HUES6 (cell line): ENCODE measurements around the gene EPB41L3.
"Not testable (repeated sequence)": the region's sequence is repeated elsewhere in the genome, so short reads cannot be mapped to it uniquely, and the experiment has no call there.

Experiments
- H3K27ac ChIP-seq: 2 replicates; pipeline ENCODE4 v1.7.0; 2013; ENCODE audit warnings: low read depth, mild to moderate bottlenecking, low read length, inconsistent platforms
- H3K27me3 ChIP-seq: 2 replicates; pipeline ENCODE4 v1.6.1; 2013; ENCODE audit warnings: low read length; ENCODE audit not compliant: control insufficient read depth, insufficient read depth
- H3K36me3 ChIP-seq: 2 replicates; pipeline ENCODE4 v1.6.1; 2013; ENCODE audit warnings: low read length; ENCODE audit not compliant: control insufficient read depth, insufficient read depth
- H3K4me1 ChIP-seq: 2 replicates; pipeline ENCODE4 v1.6.1; 2013; ENCODE audit warnings: low read length; ENCODE audit not compliant: control insufficient read depth, insufficient read depth
- H3K4me3 ChIP-seq: 2 replicates; pipeline ENCODE4 v1.5.1; 2013; ENCODE audit warnings: low read depth, low read length
- H3K9ac ChIP-seq: one replicate; pipeline ENCODE4 v1.6.1; 2013; ENCODE audit warnings: mild to moderate bottlenecking, low read length
- H3K9me3 ChIP-seq: 2 replicates; pipeline ENCODE4 v1.6.1; 2013; ENCODE audit warnings: low read depth, low read length; ENCODE audit not compliant: control insufficient read depth, insufficient read depth

The EPB41L3 gene

GRCh38 chr18:5543773-5544389, at the start of gene EPB41L3:
TSS of gene EPB41L3 (minus strand) at chr18:5543997. CDS start at chr18:5489183, 54,814 bp downstream.
- peak within 1 kb of the TSS; percentile 77 for H3K9ac ChIP-seq
- H3K36me3 ChIP-seq, result no peaks in the 10 kb centered on the region
- peak within 1 kb of the TSS; percentile 70 for H3K4me3 ChIP-seq
- peaks cover 17% of the 10 kb centered on the region for H3K27me3 ChIP-seq
- no peak within 1 kb of the TSS for H3K27ac ChIP-seq
- no peaks in the 10 kb centered on the region for H3K9me3 ChIP-seq
- peaks cover 11% of the 10 kb centered on the region for H3K4me1 ChIP-seq

- Histone ChIP-seq H3K9me3 (peaks cover 17% of the 10 kb centered on the region), H3K4me3 (no peak overlapping the region), H3K9ac (no peak overlapping the region), H3K36me3 (no peaks in the 10 kb centered on the region), H3K4me1 (peaks cover 8% of the 10 kb centered on the region; the same call in 1 of the 2 replicates), H3K27ac (no peak overlapping the region), H3K27me3 (no peaks in the 10 kb centered on the region)
These were observed 44.7 kb upstream of the EPB41L3 start for GRCh38 chr18:5588529-5588928.

- Histone ChIP-seq H3K4me1 (peaks cover 28% of the 10 kb centered on the region), H3K9me3 (no peaks in the 10 kb centered on the region), H3K4me3 (no peak overlapping the region), H3K27me3 (no peaks in the 10 kb centered on the region), H3K36me3 (no peaks in the 10 kb centered on the region), H3K9ac (no peak overlapping the region), H3K27ac (no peak overlapping the region)
These were observed 41.9 kb upstream of the EPB41L3 start for GRCh38 chr18:5585653-5586052.

GRCh38 chr18:5584746-5585417, 41.1 kb upstream of the EPB41L3 start:
- H3K9ac ChIP-seq, result no peak overlapping the region
- no peak overlapping the region for H3K4me3 ChIP-seq
- no peak overlapping the region for H3K27ac ChIP-seq
- peaks cover 28% of the 10 kb centered on the region for H3K4me1 ChIP-seq
- H3K36me3 ChIP-seq, result no peaks in the 10 kb centered on the region
- no peaks in the 10 kb centered on the region for H3K9me3 ChIP-seq
- H3K27me3 ChIP-seq, result no peaks in the 10 kb centered on the region

- no peak overlapping the region for H3K4me3 ChIP-seq
- no peaks in the 10 kb centered on the region for H3K36me3 ChIP-seq
- H3K27me3 ChIP-seq, result no peaks in the 10 kb centered on the region
- no peak overlapping the region for H3K9ac ChIP-seq
- no peaks in the 10 kb centered on the region for H3K9me3 ChIP-seq
- no peak overlapping the region for H3K27ac ChIP-seq
- peaks cover 36% of the 10 kb centered on the region for H3K4me1 ChIP-seq
These were observed 39.3 kb upstream of the EPB41L3 start for GRCh38 chr18:5582849-5583681.

GRCh38 chr18:5582076-5582475, 38.3 kb upstream of the EPB41L3 start:
- H3K9ac ChIP-seq, result no peak overlapping the region

GRCh38 chr18:5574843-5575242, 31.0 kb upstream of the EPB41L3 start:
- peaks cover 30% of the 10 kb centered on the region for H3K4me1 ChIP-seq
- H3K36me3 ChIP-seq, result no peaks in the 10 kb centered on the region
- H3K9me3 ChIP-seq, result no peaks in the 10 kb centered on the region
- H3K27me3 ChIP-seq, result no peaks in the 10 kb centered on the region
- H3K27ac ChIP-seq, result no peak overlapping the region
- H3K4me3 ChIP-seq, result no peak overlapping the region
- no peak overlapping the region for H3K9ac ChIP-seq

More at GRCh38 chr18:5582076-5582475, 38.3 kb upstream of the EPB41L3 start:
- peaks cover 42% of the 10 kb centered on the region for H3K4me1 ChIP-seq
- no peak overlapping the region; the same call in 1 of the 2 replicates for H3K4me3 ChIP-seq
- no peak overlapping the region for H3K27ac ChIP-seq
- H3K36me3 ChIP-seq, result no peaks in the 10 kb centered on the region
- no peaks in the 10 kb centered on the region for H3K9me3 ChIP-seq
- H3K27me3 ChIP-seq, result no peaks in the 10 kb centered on the region

- Histone ChIP-seq H3K4me3 (no peak overlapping the region), H3K27me3 (no peaks in the 10 kb centered on the region), H3K9me3 (no peaks in the 10 kb centered on the region), H3K9ac (no peak overlapping the region), H3K4me1 (peaks cover 12% of the 10 kb centered on the region), H3K27ac (no peak overlapping the region), H3K36me3 (no peaks in the 10 kb centered on the region)
These were observed 27.9 kb upstream of the EPB41L3 start for GRCh38 chr18:5571666-5572065.

- not testable (repeated sequence) for H3K27me3 ChIP-seq, H3K4me1 ChIP-seq, H3K9ac ChIP-seq, H3K36me3 ChIP-seq, H3K4me3 ChIP-seq, H3K27ac ChIP-seq, H3K9me3 ChIP-seq
These were observed 26.8 kb upstream of the EPB41L3 start for GRCh38 chr18:5570613-5571012.

- no peak overlapping the region for H3K4me3 ChIP-seq
- peaks cover 3% of the 10 kb centered on the region for H3K4me1 ChIP-seq
- H3K36me3 ChIP-seq, result no peaks in the 10 kb centered on the region
- H3K9me3 ChIP-seq, result no peaks in the 10 kb centered on the region
- no peak overlapping the region for H3K9ac ChIP-seq
- H3K27ac ChIP-seq, result no peak overlapping the region
- no peaks in the 10 kb centered on the region for H3K27me3 ChIP-seq
These were observed 24.6 kb upstream of the EPB41L3 start for GRCh38 chr18:5568416-5568815.

GRCh38 chr18:5558851-5559250, 15.1 kb upstream of the EPB41L3 start:
- Histone ChIP-seq H3K9ac (no peak overlapping the region), H3K27ac (no peak overlapping the region), H3K9me3 (no peaks in the 10 kb centered on the region), H3K4me3 (no peak overlapping the region), H3K27me3 (no peaks in the 10 kb centered on the region), H3K36me3 (no peaks in the 10 kb centered on the region), H3K4me1 (no peaks in the 10 kb centered on the region)
